Measurements from ENCODE around the gene RIN3.

Gene RIN3

DNA sequence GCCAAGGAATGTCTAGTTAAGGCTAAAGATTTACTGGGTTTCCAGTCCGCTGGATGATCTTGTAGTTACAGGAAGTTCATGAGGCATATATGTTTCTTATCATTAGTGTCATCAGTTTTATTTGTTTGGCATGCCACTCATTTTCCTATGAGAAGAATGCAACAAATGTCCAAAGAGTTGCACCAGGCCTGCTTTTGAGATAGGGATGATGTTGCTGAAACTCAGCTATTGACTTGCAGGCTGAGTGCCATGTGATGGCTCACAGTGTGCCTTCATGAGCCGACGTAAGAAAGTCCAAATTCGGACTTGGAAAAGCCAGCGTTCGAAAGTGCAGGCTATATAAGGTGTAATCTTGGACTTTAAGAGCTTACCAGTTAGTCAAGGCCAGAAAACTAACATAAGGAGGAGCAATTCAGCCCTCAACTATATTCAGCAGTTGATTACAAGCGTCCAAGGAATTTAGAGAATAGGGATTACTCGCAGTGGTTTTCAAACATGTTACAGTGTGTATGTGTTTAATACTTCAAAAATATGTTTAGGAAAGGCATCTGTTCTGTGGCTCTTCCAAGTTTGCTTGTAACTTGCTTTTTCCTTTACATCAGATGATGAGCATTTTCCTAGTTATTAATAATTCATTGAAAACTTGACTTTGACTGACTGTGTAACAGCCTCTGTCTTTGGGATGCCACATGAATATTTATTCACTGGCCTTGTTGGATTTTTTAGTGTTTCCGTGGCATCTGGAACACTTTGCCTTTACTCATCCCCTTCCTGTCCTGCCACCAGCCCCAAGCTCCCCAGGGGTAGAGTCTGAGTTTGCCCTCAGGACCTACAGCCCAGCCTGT is 133.6 kb downstream of the RIN3 start:
- DNase-seq (ENCODE audit: low read depth): no peak

DNA sequence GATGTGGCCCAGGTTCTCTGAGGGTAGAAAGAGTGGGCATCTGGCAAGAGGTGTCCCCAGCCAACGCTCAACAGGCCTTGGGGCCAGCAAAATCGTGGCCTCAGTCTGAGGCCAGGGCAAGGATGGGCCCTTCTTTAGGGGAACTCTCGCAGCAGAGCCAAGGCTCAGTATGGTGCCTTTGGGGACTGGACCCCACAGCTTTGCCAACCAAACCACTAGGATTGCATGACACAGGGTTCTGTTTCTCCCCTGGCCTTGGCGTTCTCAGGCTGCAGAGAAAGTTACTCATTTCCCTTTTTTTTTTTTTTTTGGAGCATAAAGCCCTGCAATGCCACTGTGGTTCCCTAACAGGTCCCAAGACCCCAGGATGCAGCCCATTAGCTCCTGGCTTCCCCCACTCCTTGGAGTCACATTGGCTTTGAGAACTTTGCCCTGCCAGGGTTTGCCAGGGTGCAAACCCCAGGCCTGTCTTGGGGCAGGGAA is 134.3 kb downstream of the RIN3 start:
- no peak for DNase-seq (ENCODE audit: low read depth)

DNA sequence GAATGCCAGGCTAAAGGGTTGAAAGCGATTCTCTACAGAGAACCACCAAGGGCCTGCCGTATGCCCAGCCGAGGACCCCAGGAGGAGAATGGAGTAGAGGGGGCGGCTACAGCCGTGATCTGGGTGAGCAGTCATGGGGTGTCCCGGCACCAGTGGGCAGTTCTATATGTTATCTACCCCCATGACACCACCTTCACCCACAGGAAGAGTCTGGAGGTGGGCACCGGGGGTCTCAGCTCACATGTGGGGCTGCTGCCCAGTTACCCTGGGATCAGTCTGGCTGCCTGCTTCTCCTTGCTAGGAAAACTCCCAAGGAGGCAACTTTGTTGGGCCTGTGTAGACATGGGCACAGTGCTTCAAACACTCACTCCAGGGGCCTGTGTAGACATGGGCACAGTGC is 135.5 kb downstream of the RIN3 start:
- DNase-seq (ENCODE audit: low read depth): no peak

DNA sequence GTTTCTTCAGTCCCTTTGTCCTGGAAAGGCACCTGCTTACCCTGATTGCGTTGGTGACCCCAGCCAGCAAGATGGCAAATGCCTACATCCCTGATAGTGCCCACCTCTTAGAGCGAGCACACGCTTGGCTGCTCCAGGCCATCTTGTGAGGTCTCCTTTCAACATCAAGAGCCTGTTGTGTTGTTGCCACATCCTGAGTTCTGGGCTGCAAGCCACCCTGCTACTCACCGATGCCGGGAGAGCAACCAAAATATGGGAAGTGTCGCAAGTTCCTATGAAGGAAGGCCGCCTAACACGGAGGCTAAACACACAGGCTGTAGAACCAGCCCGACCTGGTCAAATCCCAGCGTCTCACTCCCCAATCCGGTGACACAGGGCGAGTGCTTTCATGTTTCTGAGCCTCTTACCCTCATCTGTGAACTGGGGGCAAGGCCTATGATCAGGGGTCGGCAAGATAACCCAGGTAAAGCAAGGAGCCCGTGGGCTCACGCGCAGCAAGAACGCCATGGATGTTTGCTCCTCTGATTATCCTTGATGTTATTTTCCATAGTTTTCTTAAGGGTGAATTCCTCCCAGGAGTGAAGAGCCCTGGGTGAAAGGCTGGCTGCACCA is 136.5 kb downstream of the RIN3 start:
- DNase-seq (ENCODE audit: low read depth): no peak

DNA sequence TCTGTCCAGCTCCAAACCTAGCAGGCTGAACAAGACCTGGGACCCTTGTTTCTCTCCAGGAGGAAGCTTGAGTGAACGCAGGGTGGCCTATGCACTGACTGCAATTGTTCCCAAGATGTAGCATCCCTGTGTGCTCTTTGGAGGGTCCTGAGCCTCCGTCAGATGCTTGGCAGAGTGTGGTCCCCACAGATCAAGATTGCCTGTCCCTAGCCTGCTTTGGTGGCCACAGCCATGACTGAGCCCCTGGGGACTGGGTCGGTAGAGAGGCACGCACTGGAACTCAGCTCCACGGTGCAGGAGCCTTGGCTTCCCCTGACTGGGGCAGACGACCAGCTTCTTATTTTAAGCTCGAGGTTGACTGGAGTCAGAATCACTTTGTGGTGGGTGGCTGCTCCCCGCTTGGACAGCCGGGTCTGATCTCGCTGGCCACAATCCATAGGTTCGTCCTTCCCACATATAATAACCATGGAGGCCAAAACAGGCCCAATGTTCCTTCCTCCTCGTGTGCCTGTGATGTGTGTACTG is 137.1 kb downstream of the RIN3 start:
- no peak for DNase-seq (ENCODE audit: low read depth)

DNA sequence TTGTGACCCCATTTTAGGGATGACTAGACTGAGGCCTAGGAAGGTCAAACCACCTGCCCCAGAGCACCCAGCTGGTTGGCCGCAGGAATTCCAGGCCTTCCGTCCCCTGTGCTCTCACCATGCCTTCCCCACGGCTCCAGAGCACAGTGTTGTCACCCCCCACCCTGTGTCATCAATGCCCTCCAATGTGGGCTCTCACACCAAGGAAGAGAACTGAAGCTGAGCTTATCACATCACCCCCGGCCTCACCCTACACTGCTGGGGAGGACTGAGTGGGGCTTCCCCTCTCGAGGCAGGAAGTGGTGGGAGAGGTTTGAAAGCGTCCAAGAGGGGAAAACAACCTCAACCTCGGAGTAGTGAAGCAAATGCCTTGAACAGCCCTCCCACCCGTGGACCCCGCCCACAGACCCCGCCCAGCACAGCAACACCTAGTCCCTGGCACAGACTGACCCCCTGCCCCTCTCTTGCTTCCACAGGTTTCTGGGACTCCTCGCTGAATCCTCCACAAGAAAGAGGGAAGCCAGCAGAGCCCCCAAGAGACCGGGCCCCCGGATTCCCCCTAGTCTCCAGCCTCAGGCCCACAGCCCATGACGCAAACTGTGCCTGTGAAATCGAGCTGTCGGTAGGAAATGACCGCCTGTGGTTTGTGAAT is 137.7 kb downstream of the RIN3 start:
- DNase-seq (ENCODE audit: low read depth): peak; percentile 60

DNA sequence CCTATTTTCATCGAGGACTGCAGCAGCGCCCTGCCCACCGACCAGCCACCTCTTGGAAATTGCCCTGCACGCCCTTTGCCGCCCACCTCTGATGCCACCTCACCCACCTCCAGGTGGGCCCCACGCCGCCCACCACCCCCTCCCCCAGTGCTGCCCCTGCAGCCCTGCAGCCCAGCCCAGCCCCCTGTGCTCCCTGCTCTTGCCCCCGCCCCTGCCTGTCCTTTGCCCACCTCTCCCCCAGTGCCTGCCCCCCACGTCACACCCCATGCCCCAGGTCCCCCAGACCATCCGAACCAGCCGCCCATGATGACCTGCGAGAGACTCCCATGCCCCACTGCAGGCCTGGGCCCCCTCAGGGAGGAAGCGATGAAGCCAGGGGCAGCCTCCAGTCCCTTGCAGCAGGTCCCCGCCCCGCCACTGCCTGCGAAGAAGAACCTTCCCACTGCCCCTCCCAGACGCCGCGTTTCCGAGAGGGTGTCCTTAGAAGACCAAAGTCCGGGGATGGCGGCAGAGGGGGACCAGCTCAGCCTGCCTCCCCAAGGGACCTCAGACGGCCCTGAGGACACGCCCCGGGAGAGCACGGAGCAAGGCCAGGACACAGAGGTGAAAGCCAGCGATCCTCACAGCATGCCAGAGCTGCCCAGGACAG is 138.3 kb downstream of the RIN3 start:
- no peak for DNase-seq (ENCODE audit: low read depth)

DNA sequence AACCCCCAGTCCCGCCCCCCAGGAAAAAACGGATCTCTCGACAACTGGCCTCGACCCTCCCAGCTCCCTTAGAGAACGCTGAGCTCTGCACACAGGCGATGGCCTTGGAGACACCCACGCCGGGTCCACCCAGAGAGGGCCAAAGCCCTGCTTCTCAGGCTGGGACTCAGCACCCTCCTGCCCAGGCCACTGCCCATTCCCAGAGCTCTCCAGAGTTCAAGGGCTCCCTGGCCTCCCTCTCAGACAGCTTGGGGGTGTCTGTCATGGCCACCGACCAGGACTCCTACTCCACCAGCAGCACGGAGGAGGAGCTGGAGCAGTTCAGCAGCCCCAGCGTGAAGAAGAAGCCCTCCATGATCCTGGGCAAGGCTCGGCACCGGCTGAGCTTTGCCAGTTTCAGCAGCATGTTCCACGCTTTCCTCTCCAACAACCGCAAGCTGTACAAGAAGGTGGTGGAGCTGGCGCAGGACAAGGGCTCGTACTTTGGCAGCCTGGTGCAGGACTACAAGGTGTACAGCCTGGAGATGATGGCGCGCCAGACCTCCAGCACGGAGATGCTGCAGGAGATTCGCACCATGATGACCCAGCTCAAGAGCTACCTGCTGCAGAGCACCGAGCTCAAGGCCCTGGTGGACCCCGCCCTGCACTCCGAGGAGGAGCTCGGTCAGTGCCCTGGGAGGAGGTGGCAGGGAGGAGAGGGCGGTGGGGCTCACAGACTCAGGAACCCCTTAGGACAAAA is 139.0 kb downstream of the RIN3 start:
- DNase-seq (ENCODE audit: low read depth): no peak

DNA sequence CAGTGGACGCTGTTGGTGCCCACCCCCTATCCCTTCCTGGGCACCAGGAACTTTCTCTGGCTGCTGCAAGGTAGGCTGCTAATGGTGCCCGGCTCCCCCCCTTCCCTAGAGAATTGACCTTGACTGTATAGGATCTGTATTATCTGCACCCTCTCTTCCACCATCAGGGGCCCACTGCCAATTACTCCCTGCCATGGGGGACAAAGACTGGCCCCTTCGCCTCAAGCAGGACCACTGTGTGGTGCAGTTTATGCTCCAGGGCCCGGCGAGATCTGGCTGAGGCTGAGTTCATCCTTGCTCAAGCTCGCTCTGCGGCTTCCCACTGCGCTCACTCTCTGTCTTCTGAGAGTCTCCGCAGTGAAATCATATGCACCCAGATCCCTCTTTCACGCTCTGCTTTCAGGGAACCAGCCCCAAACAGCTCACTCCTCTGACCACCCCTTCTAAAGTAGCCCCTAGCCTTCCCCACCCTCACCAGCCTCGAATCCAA is 139.6 kb downstream of the RIN3 start:
- DNase-seq (ENCODE audit: low read depth): no peak

DNA sequence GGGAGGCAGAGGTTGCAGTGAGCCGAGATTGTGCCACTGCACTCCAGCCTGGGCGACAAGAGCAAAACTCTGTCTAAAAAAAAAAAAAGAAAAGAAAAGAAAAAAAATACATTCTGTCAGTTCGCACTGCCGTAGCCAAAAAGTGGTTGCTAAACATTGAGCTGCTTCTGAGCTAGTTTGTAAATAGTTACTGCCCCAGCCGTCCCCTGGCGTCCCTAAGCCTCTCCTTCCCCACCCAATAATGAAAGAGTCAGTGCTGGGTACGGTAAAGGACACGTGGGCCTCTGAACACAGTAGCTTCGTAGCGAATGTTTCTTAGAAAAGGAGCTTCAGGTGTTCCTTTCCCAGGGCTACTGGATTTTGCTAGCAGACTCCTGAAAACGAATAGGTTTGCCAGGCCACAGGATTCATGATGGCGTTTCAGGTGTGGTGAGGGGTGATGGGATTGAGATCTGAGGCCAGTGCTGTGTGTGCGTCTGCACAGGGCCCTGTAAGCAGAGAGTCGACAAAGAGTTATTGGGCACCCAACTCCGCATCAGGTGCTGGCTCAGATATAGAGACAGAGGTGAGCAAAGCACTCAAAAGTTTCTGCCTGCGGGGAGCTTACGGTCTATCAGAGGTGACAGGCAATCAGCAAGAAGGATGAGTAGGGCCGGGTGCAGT is 140.8 kb downstream of the RIN3 start:
- no peak for DNase-seq (ENCODE audit: low read depth)

DNA sequence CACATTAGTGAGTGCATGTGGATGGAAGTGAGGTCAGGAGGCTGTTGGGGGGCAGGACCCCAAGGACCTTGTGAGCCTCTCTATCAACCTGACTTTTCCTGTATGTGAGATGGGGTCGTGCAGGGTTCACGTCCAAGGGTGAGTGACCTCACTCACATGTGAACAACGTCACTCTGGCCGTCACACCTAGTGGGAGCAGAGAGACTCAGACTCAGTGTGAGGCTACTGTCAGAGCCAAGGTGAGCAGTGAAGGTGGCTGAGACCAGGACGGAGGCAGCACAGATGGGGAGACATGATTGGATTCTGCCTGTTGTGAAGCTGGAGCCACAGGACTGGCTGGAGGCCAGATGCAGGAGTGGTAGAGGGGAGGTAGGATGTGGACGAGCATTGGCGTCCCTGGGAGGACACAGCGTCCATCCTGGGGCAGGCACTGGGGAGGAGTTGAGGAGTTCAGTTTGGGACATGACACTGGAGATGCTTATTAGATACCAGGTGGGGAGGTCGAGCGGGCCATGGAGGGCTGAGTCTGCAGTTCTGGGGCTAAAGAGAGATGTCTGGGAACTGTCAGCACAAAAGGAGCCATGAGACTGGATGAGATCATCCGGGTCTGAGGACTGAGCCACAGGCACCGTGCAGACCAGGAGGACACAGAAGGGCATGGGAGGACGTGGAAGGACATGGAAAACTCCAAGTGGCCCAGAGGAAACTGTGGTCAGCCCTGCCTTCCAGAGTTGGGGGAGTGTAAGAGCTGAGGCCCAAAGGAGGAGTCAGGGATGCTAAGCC is 142.0 kb downstream of the RIN3 start:
- DNase-seq (ENCODE audit: low read depth): no peak

DNA sequence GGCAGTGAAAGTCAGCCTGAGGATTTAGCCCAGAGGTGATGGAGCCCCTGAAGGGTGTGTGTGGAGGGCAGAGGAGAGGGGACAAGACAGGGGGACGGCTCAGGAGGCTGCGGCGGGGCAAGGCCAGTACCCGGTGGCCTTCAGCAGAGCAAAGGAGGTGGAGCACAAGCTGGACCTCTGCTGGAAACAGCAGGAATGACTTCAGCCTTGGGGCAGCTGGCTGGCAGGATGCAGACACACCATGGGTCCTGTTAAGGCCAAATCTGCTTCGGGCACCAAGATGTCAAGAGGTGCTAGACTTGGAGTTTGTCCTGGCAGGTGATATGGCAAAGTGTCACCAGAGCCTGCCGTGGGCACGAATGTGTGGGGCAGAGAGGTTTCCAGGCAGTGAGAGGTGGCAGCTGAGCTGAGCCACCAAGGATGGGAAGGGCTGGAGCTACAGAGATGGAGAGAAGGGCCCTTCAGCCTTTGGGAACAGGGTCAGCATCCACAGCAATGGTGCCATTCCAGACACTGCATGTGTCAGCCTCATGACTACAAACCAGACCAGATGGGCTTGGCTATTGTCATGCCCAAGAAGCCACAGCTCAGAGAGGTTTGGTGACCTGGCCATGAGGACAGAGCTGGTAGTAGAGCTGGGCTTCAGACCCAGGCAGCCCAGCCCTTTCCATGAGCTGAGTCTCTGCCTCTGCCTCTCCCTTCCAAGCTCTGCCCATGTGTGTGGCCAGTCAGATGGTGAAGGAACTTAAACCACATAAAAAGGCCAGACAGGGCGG is 142.9 kb downstream of the RIN3 start:
- no peak for DNase-seq (ENCODE audit: low read depth)

DNA sequence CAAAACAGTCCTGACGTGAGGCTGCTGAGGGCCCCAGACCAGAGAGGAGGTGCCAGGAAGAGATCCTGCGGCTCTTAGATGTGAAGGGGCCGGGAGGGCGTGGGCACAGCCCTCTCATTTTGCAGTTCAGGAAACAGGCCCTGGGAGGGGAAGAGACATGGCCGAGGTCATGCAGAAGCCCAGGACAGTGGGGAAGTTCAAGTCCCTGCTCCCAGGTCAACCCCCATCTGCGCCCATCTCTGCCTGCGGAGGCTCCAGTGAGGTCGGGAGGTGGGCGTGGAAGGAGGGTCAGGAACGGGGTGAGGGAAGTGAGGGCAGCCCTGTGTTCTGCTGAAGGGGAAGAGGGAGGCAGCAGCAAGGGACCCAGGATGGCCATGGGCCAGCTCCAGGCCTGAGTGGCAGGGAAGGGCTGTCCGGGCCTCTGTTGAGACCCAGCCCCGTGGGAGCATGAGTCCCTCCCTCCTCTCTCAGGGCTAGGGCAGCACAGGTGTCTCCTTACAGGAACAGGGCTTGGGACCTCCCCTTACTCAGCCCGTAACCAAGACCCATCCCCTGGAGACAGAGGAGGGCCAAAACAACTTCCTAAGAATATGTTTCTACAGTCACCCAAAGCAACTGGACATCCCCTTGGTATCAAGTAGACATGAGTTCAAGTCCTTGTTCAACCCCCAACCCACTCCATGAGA is 144.0 kb downstream of the RIN3 start:
- DNase-seq (ENCODE audit: low read depth): no peak

DNA sequence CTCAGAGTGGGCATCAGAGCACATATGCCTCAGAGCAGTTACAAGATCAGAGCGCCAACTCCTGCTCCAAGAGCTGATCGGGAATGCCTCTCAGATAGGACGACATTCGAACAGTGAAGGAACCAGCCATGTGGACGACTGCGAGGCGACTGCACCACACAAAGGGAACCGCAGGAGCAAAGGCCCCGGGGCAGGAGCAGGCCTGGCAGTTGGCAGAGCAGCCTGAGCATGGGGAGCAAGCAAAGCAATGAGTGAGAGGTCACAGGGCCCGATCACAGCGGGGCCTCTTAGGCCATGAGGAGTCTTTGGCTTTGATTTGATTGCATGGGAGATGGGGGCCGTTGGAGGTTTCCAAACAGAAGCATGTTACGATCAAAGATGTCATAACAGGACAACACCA is 144.6 kb downstream of the RIN3 start:
- DNase-seq (ENCODE audit: low read depth): no peak

DNA sequence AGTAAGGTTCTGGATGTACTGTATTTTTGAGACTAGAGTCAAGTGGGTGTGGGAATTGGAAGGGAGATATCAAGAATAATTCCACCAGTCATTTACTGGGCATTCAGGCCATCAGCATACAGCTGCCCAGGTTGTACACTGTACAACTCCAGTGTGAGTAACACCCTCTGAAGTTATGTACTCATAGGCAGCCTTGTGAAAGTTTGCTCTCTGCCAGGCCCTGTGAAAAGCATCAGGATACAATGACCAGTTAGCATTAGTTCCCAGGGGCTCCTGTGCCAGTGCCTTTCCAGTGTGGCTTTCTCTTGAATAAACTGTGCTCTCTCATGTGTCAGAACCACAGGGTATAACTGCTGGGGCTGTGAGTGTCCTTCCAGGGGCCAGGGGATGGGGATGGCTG is 145.1 kb downstream of the RIN3 start:
- no peak for DNase-seq (ENCODE audit: low read depth)

DNA sequence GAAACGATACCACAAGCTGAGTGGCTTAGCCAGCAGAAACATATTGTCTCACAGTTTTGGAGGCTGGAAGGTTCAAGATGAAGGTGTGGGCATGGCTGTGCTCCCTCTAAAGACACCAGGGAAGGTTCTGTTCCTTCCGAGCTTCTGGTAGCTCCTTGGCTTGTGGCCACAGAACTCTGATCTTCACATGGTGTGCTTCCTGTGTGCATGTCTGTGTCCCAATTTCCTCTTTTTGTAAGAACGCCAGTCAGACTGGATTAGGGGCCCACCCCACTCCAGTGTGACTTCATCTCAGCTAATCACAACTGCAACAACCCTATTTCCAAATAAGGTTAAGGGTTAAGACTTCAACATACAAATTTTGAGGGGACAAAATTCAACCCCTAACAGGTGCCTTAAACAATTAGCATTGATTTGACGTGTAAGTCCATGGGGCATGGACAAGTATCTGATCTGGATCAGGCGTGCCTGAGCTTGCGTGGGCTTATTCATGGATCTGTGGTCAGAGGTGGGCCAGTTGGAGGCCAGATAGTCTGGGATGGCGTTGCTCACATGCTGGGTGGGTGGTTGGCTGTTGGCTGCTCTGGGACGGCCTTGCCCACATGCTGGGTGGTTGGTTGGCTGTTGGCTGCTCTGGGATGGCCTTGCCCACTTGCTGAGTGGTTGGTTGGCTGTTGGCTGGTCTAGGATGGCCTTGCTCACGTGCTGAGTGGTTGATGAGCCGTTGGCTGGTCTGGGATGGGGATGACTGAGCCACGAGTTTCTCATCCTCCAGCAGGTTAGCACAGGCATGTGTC is 146.4 kb downstream of the RIN3 start:
- no peak for DNase-seq (ENCODE audit: low read depth)

DNA sequence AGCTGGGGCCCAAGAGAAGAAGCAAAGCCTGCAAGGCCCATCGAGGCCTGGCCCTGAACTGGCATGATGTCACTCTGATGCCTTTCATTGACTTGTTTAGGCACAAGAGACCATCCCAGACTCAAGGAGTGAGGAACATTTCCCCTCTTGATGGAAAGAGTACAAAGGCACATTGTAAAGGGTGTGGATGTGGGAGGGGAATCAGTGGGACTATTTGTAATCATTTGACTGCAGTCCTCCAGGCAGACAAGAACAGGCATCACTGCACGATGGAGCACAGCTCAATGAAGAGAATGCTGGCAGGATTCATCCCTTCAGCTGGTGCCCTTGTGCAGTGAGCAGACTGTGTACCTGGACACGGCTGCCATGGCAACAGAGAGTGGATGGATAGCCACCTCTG is 147.0 kb downstream of the RIN3 start:
- DNase-seq (ENCODE audit: low read depth): no peak

DNA sequence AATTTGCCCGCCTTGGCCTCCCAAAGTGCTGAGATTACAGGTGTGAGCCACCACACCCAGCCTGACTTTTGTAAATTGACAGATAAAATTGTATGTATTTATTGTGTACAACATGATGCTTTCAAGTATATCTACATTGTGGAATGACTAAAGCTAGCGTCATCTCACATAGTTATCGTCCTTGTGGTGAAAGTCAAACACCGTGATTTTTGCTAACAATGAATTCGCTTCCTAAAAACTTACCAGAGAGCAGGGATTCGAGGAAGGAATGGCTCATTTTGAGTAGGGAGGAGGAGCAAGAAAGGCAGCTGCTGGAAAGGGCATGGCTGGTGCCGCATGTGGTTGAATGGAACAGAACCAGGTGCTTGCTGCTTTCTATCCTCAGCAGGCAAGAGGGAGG is 149.5 kb downstream of the RIN3 start:
- DNase-seq (ENCODE audit: low read depth): no peak
